ENCODE data around the gene ASPA.

GRCh38 chr17:3535253-3535995, 59.6 kb downstream of the ASPA start:
- TF ChIP-seq REST (IDR thresholded peaks at IDR 0.05; ENCODE audit: borderline replicate concordance in 1 of 2, low read depth in 1 of 2, low read length in 2 of 2) (no peak), NBN (conservative IDR thresholded peaks at IDR 0.05) (no peak), THRA (CRISPR knock-in tag; IDR thresholded peaks at IDR 0.05; ENCODE audit: borderline replicate concordance) (no peak), ZNF136 (CRISPR knock-in tag; IDR thresholded peaks at IDR 0.05; ENCODE audit: low read depth) (no peak), MATR3 (CRISPR knock-in tag; IDR thresholded peaks at IDR 0.05) (no peak)
